B cell (primary cell): ENCODE measurements around the gene PDZRN3. TPM values are rescaled to one million over a fixed set of nuclear protein-coding genes. Genes with fewer than 3 reads are reported as not detected.

Experiments used
- ATAC-seq: fragments of 200-7000 bp; cut with Tn5 transposase; one replicate; pipeline ENCODE4 v1.10.0; 2021; ENCODE audit warnings: low read depth, mild to moderate bottlenecking, moderate number of reproducible peaks, moderate library complexity
- CTCF ChIA-PET: fragments of 350-600 bp; sonication (Branson Sonifier 250); formaldehyde crosslinking; loops from one replicate; lab custom pipeline; 2021; ENCODE audit warnings: antibody characterized with exemption, inconsistent platforms; lab: Charles Lee
- POLR2A ChIA-PET: fragments of 350-600 bp; sonication (Branson Sonifier 250); formaldehyde crosslinking; loops from one replicate; lab custom pipeline; 2021; ENCODE audit warnings: antibody characterized with exemption; lab: Charles Lee
- DNase-seq: peaks from one replicate; pipeline ENCODE4 v3.0.0; 2013
- H2AFZ ChIP-seq: 2 replicates; pipeline ENCODE4 v1.6.1; 2012; ENCODE audit warnings: mild to moderate bottlenecking, low read depth, low read length; ENCODE audit not compliant: insufficient read depth, poor library complexity, severe bottlenecking
- H3K27ac ChIP-seq, 2 donors: 1 replicate in 1 of 2; 2 replicates in 1 of 2; pipeline ENCODE4 v1.5.1; 2012 to 2013; ENCODE audit warnings: low read length in 2 of 2, mild to moderate bottlenecking in 2 of 2, moderate library complexity in 1 of 2
- H3K27me3 ChIP-seq, 4 experiments: fragments of 200-600 bp in 1 of 4; sonication (generic) in 1 of 4; replicated peaks in 1 of 4; 1 replicate in 2 of 4; 2 replicates in 2 of 4; pipeline versions ENCODE4 v1.6.1 to v1.7.0; 2013 to 2016; ENCODE audit warnings: low read length in 3 of 4, mild to moderate bottlenecking in 2 of 4, mixed read lengths in 1 of 4, moderate library complexity in 1 of 4; ENCODE audit not compliant: insufficient read depth in 4 of 4, control insufficient read depth in 3 of 4; ENCODE audit errors: control extremely low read depth in 1 of 4
- H3K36me3 ChIP-seq, 2 experiments: replicated peaks in 1 of 2; 1 replicate in 1 of 2; 2 replicates in 1 of 2; pipeline versions ENCODE4 v1.6.1 to v1.7.1; 2013; ENCODE audit warnings: low read length in 1 of 2; ENCODE audit not compliant: insufficient read depth in 2 of 2, control insufficient read depth in 1 of 2; ENCODE audit errors: control extremely low read depth in 1 of 2, extremely low read depth in 1 of 2
- H3K4me1 ChIP-seq, 2 donors: fragments of 200-600 bp in 1 of 2; sonication (generic) in 1 of 2; 1 replicate in 1 of 2; 2 replicates in 1 of 2; pipeline versions ENCODE4 v1.5.1 to v1.6.1; 2013 to 2017; ENCODE audit warnings: low read length in 2 of 2; ENCODE audit not compliant: control insufficient read depth in 2 of 2, insufficient read depth in 2 of 2
- H3K4me2 ChIP-seq: replicated peaks from 2 replicates; pipeline ENCODE3; 2012; ENCODE audit warnings: mild to moderate bottlenecking, low read depth, low read length; ENCODE audit not compliant: poor library complexity, severe bottlenecking
- H3K4me3 ChIP-seq, 5 experiments: fragments of 200-600 bp in 1 of 5; sonication (generic) in 1 of 5; 1 replicate in 3 of 5; 2 replicates in 2 of 5; pipeline versions ENCODE4 v1.5.1 to v1.7.0; 2011 to 2016; ENCODE audit warnings: low read length in 4 of 5, mild to moderate bottlenecking in 4 of 5, low read depth in 2 of 5, control low read depth in 1 of 5, moderate library complexity in 1 of 5; ENCODE audit not compliant: insufficient read depth in 1 of 5; ENCODE audit errors: control extremely low read depth in 1 of 5, extremely low read depth in 1 of 5
- H3K79me2 ChIP-seq: fragments of 200-600 bp; sonication (generic); one replicate; pipeline ENCODE4 v1.6.0; 2016; ENCODE audit warnings: low read length; ENCODE audit not compliant: control insufficient read depth, insufficient read depth
- H3K9ac ChIP-seq: fragments of 200-600 bp; sonication (generic); 2 replicates; pipeline ENCODE4 v1.6.1; 2017; ENCODE audit warnings: mild to moderate bottlenecking, low read length, moderate library complexity
- H3K9me3 ChIP-seq, 3 donors: one replicate each; pipeline versions ENCODE4 v1.6.1 to v1.7.1; 2013; ENCODE audit warnings: low read length in 2 of 3; ENCODE audit not compliant: control insufficient read depth in 2 of 3, insufficient read depth in 1 of 3; ENCODE audit errors: control extremely low read depth in 1 of 3
- H4K20me1 ChIP-seq: 2 replicates; pipeline ENCODE4 v1.6.0; 2012; ENCODE audit warnings: mild to moderate bottlenecking, low read length; ENCODE audit not compliant: insufficient read depth, control insufficient read depth, poor library complexity, severe bottlenecking
- H3K27ac Mint-ChIP-seq: one replicate; pipeline ENCODE4 v1.8.0; 2021; ENCODE audit warnings: mixed read lengths
- H3K27me3 Mint-ChIP-seq: one replicate; pipeline ENCODE4 v1.8.0; 2021; ENCODE audit warnings: mixed read lengths
- H3K4me1 Mint-ChIP-seq: one replicate; pipeline ENCODE4 v1.8.0; 2021; ENCODE audit warnings: mixed read lengths
- H3K4me3 Mint-ChIP-seq: one replicate; pipeline ENCODE4 v1.8.0; 2021; ENCODE audit warnings: mixed read lengths
- H3K9me3 Mint-ChIP-seq: one replicate; pipeline ENCODE4 v1.8.0; 2022; ENCODE audit warnings: mixed read lengths; ENCODE audit not compliant: insufficient read depth
- CTCF ChIP-seq: fragments of 200-600 bp; IDR thresholded peaks from one replicate; pipeline ENCODE4 v1.8.0; 2022; ENCODE audit warnings: antibody characterized with exemption, mild to moderate bottlenecking
- EZH2 ChIP-seq: IDR thresholded peaks from 2 replicates; pipeline ENCODE4 v1.6.1; 2012; ENCODE audit warnings: borderline replicate concordance, low read depth, mild to moderate bottlenecking, moderate library complexity, low read length; ENCODE audit not compliant: insufficient read depth, poor library complexity, severe bottlenecking
- WGBS: methylation state at CpG from one replicate; pipeline ENCODE4 v1.1.5; 2013; ENCODE audit warnings: missing lambda C conversion rate; ENCODE audit not compliant: insufficient coverage; 5-methylcytosine and 5-hydroxymethylcytosine counted together
- intact Hi-C: fragments of 100-400 bp; cut with micrococcal nuclease; formaldehyde crosslinking; loops from one replicate; pipeline ENCODE4 v1.10.0; 2022
- polyA plus RNA-seq: library from polyadenylated mRNA; depleted of rRNA; stranded (reverse); fragments of >200 nt; gene quantifications from 2 replicates; pipeline ENCODE4 v1.2.3, GENCODE V29; 2012
- total RNA-seq, 2 donors: library from RNA; stranded (reverse); fragments of 120-200 nt in 1 of 2; gene quantifications; 1 replicate in 1 of 2; 2 replicates in 1 of 2; pipeline versions ENCODE4 v1.2.3 to v1.2.4, GENCODE V29; 2013 to 2022

Gene PDZRN3
- total and polyA plus RNA-seq, 2 donors (not counting 1 experiment from before 2014, with no cell fraction given), result not detected

GRCh38 chr3:73481888-73482287, 142.9 kb downstream of the PDZRN3 start:
- Histone ChIP-seq H3K27me3 (no peaks in the 10 kb centered on the region), H4K20me1 (no peaks in the 10 kb centered on the region), H3K79me2 (no peaks in the 10 kb centered on the region), H3K9ac (no peak overlapping the region), H3K9me3 (peaks cover 0 to 7% (median 0%) of the 10 kb centered on the region in 3 donors), H3K4me1 (peaks cover 0 to 4% of the 10 kb centered on the region in 2 donors), H2AFZ (no peak overlapping the region), H3K4me2 (no peak overlapping the region), H3K36me3 (no peaks in the 10 kb centered on the region), H3K27ac (no peak overlapping the region), H3K4me3 (no peak overlapping the region)
- peaks cover 8% of the 10 kb centered on the region for H3K4me1 Mint-ChIP-seq
- H3K27me3 Mint-ChIP-seq, result peaks cover 4% of the 10 kb centered on the region
- WGBS, result no CpG with 5 or more reads among the region's 3 CpGs
- intact Hi-C loops, result no loop called here
- peaks cover 4% of the 10 kb centered on the region for H3K9me3 Mint-ChIP-seq
- DNase-seq, result no peak
- H3K4me3 Mint-ChIP-seq, result no peak overlapping the region
- TF ChIP-seq EZH2 (no peak), CTCF (no peak)
- ChIA-PET CTCF (no interaction called here), POLR2A (no interaction called here)
- no peak overlapping the region for H3K27ac Mint-ChIP-seq
- no peak for ATAC-seq

GRCh38 chr3:73480187-73480672, 144.5 kb downstream of the PDZRN3 start:
- TF ChIP-seq CTCF, result no peak
- WGBS, result 88% methylated on average over 2 of the region's 3 CpGs
- no peak for ATAC-seq

More at GRCh38 chr3:73480187-73480672, 144.5 kb downstream of the PDZRN3 start:
- H4K20me1 ChIP-seq, result no peaks in the 10 kb centered on the region
- H3K4me1 ChIP-seq, result peaks cover 0 to 4% of the 10 kb centered on the region in 2 donors
- H3K27me3 ChIP-seq, result no peaks in the 10 kb centered on the region
- POLR2A ChIA-PET, result no interaction called here
- Mint-ChIP-seq H3K27me3 (peaks cover 7% of the 10 kb centered on the region), H3K9me3 (peaks cover 4% of the 10 kb centered on the region), H3K4me1 (peaks cover 12% of the 10 kb centered on the region), H3K4me3 (no peak overlapping the region), H3K27ac (no peak overlapping the region)
- no peak overlapping the region for H3K27ac ChIP-seq
- peaks cover 0 to 7% (median 3%) of the 10 kb centered on the region in 3 donors for H3K9me3 ChIP-seq
- no peak for DNase-seq
- no peak overlapping the region for H3K9ac ChIP-seq
- no peak overlapping the region for H2AFZ ChIP-seq
- CTCF ChIA-PET, result no interaction called here
- intact Hi-C loops, result no loop called here
- H3K79me2 ChIP-seq, result no peaks in the 10 kb centered on the region
- no peak overlapping the region for H3K4me3 ChIP-seq
- H3K36me3 ChIP-seq, result no peaks in the 10 kb centered on the region
- no peak overlapping the region for H3K4me2 ChIP-seq
